ENCODE data around the gene IARS2. TPM values are rescaled to one million over a fixed set of nuclear protein-coding genes. Genes with fewer than 3 reads are reported as not detected.

Gene IARS2
- total and polyA plus RNA-seq, 5 experiments from 2014 or later: 44.5 to 70.3 (median 51.7) TPM

GRCh38 chr1:220182656-220183055 is 88.7 kb downstream of the IARS2 start:
- Mint-ChIP-seq H3K27ac (peak overlapping the region in 1 of 10 donors; percentile 69), H3K27me3 (no peaks in the 10 kb centered on the region), H3K4me1 (peaks cover 0 to 9% (median 1%) of the 10 kb centered on the region in 4 donors), H3K36me3 (peaks cover 4 to 86% (median 34%) of the 10 kb centered on the region in 3 donors), H3K4me3 (no peak overlapping the region), H3K9me3 (no peaks in the 10 kb centered on the region)
- POLR2A ChIA-PET: no interaction called here
- no peak for ATAC-seq
- no peak for DNase-seq

- Mint-ChIP-seq H3K9me3 (no peaks in the 10 kb centered on the region), H3K4me1 (peaks cover 0 to 2% (median 0%) of the 10 kb centered on the region in 4 donors), H3K4me3 (no peak overlapping the region), H3K27me3 (no peaks in the 10 kb centered on the region), H3K36me3 (peaks cover 0 to 85% (median 33%) of the 10 kb centered on the region in 3 donors), H3K27ac (peak overlapping the region in 1 of 10 donors; percentile 47)
- POLR2A ChIA-PET: no interaction called here
- ATAC-seq (no peak), DNase-seq (no peak)
These were observed 90.6 kb downstream of the IARS2 start for GRCh38 chr1:220184506-220184905.

- Mint-ChIP-seq H3K4me3 (no peak overlapping the region), H3K4me1 (peaks cover 0 to 2% (median 0%) of the 10 kb centered on the region in 4 donors), H3K36me3 (peaks cover 0 to 82% (median 20%) of the 10 kb centered on the region in 3 donors), H3K9me3 (no peaks in the 10 kb centered on the region), H3K27me3 (no peaks in the 10 kb centered on the region), H3K27ac (peak overlapping the region in 1 of 10 donors; percentile 29)
- ATAC-seq (no peak), DNase-seq (no peak)
- POLR2A ChIA-PET: no interaction called here
These were observed 92.8 kb downstream of the IARS2 start for GRCh38 chr1:220186752-220187151.

- Mint-ChIP-seq H3K27ac (no peak overlapping the region), H3K4me3 (no peak overlapping the region), H3K27me3 (no peaks in the 10 kb centered on the region), H3K36me3 (peaks cover 0 to 85% (median 16%) of the 10 kb centered on the region in 3 donors), H3K9me3 (no peaks in the 10 kb centered on the region), H3K4me1 (peaks cover 0 to 2% (median 0%) of the 10 kb centered on the region in 4 donors)
- ATAC-seq: no peak
- POLR2A ChIA-PET: no interaction called here
- no peak for DNase-seq
These were observed 94.6 kb downstream of the IARS2 start for GRCh38 chr1:220188538-220188937.

- H3K4me1 Mint-ChIP-seq: peaks cover 0 to 2% (median 0%) of the 10 kb centered on the region in 4 donors
- no peaks in the 10 kb centered on the region for H3K9me3 Mint-ChIP-seq
- peaks cover 0 to 90% (median 21%) of the 10 kb centered on the region in 3 donors for H3K36me3 Mint-ChIP-seq
- peak in 3 of 10 donors; percentile 5 to 16 (median 9) for DNase-seq
- POLR2A ChIA-PET: no interaction called here
- no peaks in the 10 kb centered on the region for H3K27me3 Mint-ChIP-seq
- H3K27ac Mint-ChIP-seq: peak overlapping the region in 1 of 10 donors; percentile 74
- no peak overlapping the region for H3K4me3 Mint-ChIP-seq
- ATAC-seq: no peak
These were observed 95.9 kb downstream of the IARS2 start for GRCh38 chr1:220189750-220190347.

- H3K4me3 Mint-ChIP-seq: no peak overlapping the region
- H3K9me3 Mint-ChIP-seq: no peaks in the 10 kb centered on the region
- DNase-seq (no peak), ATAC-seq (no peak)
- H3K4me1 Mint-ChIP-seq: no peaks in the 10 kb centered on the region
- no peaks in the 10 kb centered on the region for H3K27me3 Mint-ChIP-seq
- POLR2A ChIA-PET: no interaction called here
- H3K36me3 Mint-ChIP-seq: peaks cover 0 to 44% (median 11%) of the 10 kb centered on the region in 3 donors
- no peak overlapping the region for H3K27ac Mint-ChIP-seq
These were observed 101.8 kb downstream of the IARS2 start for GRCh38 chr1:220195701-220196100.

Small RNAs within 50 kb of the gene (microRNA-seq; reads per million reads assigned to microRNA genes)
- gene MIR194-1 (ENCODE audit: borderline microRNAs expressed) (2.4 reads per million), gene MIR215 (ENCODE audit: borderline microRNAs expressed) (1.7 reads per million)

Other genes starting within 250 kb of the IARS2 start
- gene SLC30A10, start 165.6 kb upstream of the IARS2 start, total RNA-seq: not detected
- not detected for gene SLC30A10, start 165.6 kb upstream of the IARS2 start, polyA plus RNA-seq
- gene EPRS1, start 47.6 kb upstream of the IARS2 start, total RNA-seq: 100 to 1,000 TPM; 109 to 111 TPM
- 10 to 100 TPM; 47.8 to 54.3 (median 52.0) TPM for gene EPRS1, start 47.6 kb upstream of the IARS2 start, polyA plus RNA-seq
- gene BPNT1, start 4.3 kb upstream of the IARS2 start, total RNA-seq: 10 to 100 TPM; 16.0 to 19.5 TPM
- gene BPNT1, start 4.3 kb upstream of the IARS2 start, polyA plus RNA-seq: 10 to 100 TPM; 15.0 to 18.4 (median 16.0) TPM
- gene RAB3GAP2, start 178.3 kb downstream of the IARS2 start, total RNA-seq: 10 to 100 TPM; 46.7 to 52.0 TPM
- gene RAB3GAP2, start 178.3 kb downstream of the IARS2 start, polyA plus RNA-seq: 10 to 100 TPM; 16.6 to 22.8 (median 17.2) TPM

All from naive thymus-derived CD8-positive, alpha-beta T cell (primary cell).